HFFc6 (cell line): ENCODE results near the gene KLHL13. TPM values are rescaled to one million over a fixed set of nuclear protein-coding genes. Genes with fewer than 3 reads are reported as not detected.

Experiments used
- DNase-seq: peaks from one replicate; pipeline ENCODE4 v3.0.0-alpha.2; 2018
- H3K27ac Mint-ChIP-seq: 2 replicates; pipeline ENCODE4 v1.8.0; 2020; ENCODE audit warnings: mild to moderate bottlenecking, mixed read lengths
- H3K27me3 Mint-ChIP-seq: 2 replicates; pipeline ENCODE4 v1.8.0; 2021; ENCODE audit warnings: mild to moderate bottlenecking, moderate library complexity, mixed read lengths; ENCODE audit not compliant: insufficient read depth
- H3K36me3 Mint-ChIP-seq: 2 replicates; pipeline ENCODE4 v1.8.0; 2021; ENCODE audit warnings: low read depth, mixed read lengths
- H3K4me1 Mint-ChIP-seq: 2 replicates; pipeline ENCODE4 v1.8.0; 2020; ENCODE audit warnings: low read depth, mixed read lengths
- H3K4me3 Mint-ChIP-seq: 2 replicates; pipeline ENCODE4 v1.8.0; 2020; ENCODE audit warnings: mild to moderate bottlenecking, moderate library complexity, mixed read lengths
- H3K9me3 Mint-ChIP-seq: 2 replicates; pipeline ENCODE4 v1.8.0; 2020; ENCODE audit warnings: mild to moderate bottlenecking, mixed read lengths
- CTCF ChIP-seq: fragments of 200-600 bp; sonication (generic); IDR thresholded peaks from 2 replicates; pipeline ENCODE4 v1.5.0; 2021; ENCODE audit warnings: antibody characterized with exemption, mild to moderate bottlenecking
- total RNA-seq, 6 experiments: library from RNA; stranded (reverse); fragmentation: NEBNext Ultra II Directional; extraction: Animal tissue kit (Norgen Biotek cat#: 25700); gene quantifications; 2 replicates in 1 of 6; 3 replicates in 5 of 6; pipeline ENCODE4 v1.2.3, GENCODE V29; 2021

Gene KLHL13
- total RNA-seq, 6 experiments from 2014 or later, result 0.05 to 0.14 (median 0.07) TPM; not detected in 3

GRCh38 chrX:117910216-117910615 is 206.4 kb downstream of the KLHL13 start:
- Mint-ChIP-seq H3K4me3 (no peak overlapping the region), H3K4me1 (no peaks in the 10 kb centered on the region), H3K27me3 (no peaks in the 10 kb centered on the region), H3K9me3 (no peaks in the 10 kb centered on the region), H3K27ac (no peak overlapping the region), H3K36me3 (no peaks in the 10 kb centered on the region)
- DNase-seq, result no peak
- no peak for TF ChIP-seq CTCF

DNA sequence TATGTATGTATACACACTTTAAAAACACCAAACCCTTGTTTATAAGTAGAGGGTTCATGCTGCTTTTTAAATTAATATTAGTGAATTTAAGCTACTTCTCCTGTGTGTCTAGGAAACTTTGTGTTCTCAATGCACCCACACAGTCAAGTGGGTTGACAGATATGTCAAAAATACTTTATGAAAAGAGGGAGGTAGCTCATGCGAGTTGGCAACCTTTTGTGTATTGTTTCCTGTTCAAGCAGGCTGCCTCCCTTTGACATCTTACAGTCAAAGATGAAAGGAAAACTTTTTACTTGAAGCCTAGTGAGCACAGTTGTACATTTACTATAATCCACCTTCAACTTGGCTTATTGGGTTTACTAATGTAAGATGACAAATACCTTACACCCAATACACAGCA is 218.4 kb downstream of the KLHL13 start:
- no peak overlapping the region for H3K4me3 Mint-ChIP-seq
- no peaks in the 10 kb centered on the region for H3K4me1 Mint-ChIP-seq
- no peak for TF ChIP-seq CTCF
- no peaks in the 10 kb centered on the region for H3K36me3 Mint-ChIP-seq
- no peak overlapping the region for H3K27ac Mint-ChIP-seq
- DNase-seq, result no peak
- peaks cover 5% of the 10 kb centered on the region for H3K9me3 Mint-ChIP-seq
- H3K27me3 Mint-ChIP-seq, result no peaks in the 10 kb centered on the region; the same call in 1 of the 2 replicates

GRCh38 chrX:117895418-117895817 is 221.2 kb downstream of the KLHL13 start:
- Mint-ChIP-seq H3K27ac (no peak overlapping the region), H3K4me1 (no peaks in the 10 kb centered on the region)

DNA sequence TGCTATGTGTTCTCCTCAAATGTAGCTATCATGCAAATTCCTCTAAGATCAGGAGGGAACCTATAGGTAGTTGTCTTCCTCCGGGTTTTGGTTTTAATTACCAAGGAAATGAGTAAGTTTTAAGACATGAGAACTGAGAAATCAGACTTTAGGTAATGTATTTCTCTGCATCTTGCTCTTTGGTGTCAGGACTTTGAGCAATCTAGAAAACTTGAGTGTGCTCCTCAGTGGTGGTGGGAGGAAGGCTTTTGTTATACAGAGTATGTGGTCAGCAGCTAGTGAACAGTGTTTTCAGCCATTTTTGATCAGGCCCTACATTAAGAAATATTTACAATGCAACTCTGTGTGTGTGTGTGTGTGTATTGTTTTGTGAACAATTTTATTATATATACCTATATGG is 224.1 kb downstream of the KLHL13 start:
- DNase-seq, result no peak
- Mint-ChIP-seq H3K4me3 (no peak overlapping the region), H3K4me1 (no peaks in the 10 kb centered on the region), H3K27ac (no peak overlapping the region), H3K27me3 (no peaks in the 10 kb centered on the region; the same call in 1 of the 2 replicates), H3K36me3 (no peaks in the 10 kb centered on the region), H3K9me3 (peaks cover 11% of the 10 kb centered on the region)
- no peak for TF ChIP-seq CTCF

More at GRCh38 chrX:117895418-117895817, 221.2 kb downstream of the KLHL13 start:
- Mint-ChIP-seq H3K27me3 (no peaks in the 10 kb centered on the region; the same call in 1 of the 2 replicates), H3K4me3 (no peak overlapping the region), H3K9me3 (peaks cover 5% of the 10 kb centered on the region), H3K36me3 (no peaks in the 10 kb centered on the region)
- DNase-seq, result no peak
- TF ChIP-seq CTCF, result no peak

- Mint-ChIP-seq H3K4me1 (no peaks in the 10 kb centered on the region), H3K4me3 (no peak overlapping the region), H3K27me3 (no peaks in the 10 kb centered on the region; the same call in 1 of the 2 replicates), H3K27ac (no peak overlapping the region), H3K36me3 (no peaks in the 10 kb centered on the region), H3K9me3 (peaks cover 14% of the 10 kb centered on the region)
- DNase-seq, result no peak
- TF ChIP-seq CTCF, result no peak
Measured at GRCh38 chrX:117871796-117872195, 244.8 kb downstream of the KLHL13 start.

DNA sequence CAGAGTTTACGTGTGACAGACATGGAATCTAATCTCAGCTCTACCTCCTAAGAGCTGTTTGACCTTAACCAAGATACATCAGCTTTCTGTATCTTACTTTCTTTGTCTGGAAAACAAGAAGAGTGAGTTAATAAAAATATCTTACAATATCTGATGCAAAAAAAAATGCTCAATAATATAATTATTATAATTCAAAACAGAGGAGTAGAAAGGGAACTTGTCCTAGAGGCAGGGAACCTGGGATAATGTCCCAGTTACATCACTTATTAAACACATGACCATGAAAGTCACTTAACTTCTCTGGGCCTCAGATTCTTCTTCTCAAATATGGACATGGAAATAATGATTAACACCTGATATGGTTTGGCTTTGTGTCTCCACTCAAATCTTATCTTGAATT is 256.1 kb downstream of the KLHL13 start:
- TF ChIP-seq CTCF, result no peak
- DNase-seq, result no peak
- Mint-ChIP-seq H3K4me3 (no peak overlapping the region), H3K9me3 (0 out of 2 replicates have a peak, but pooled peaks cover 4% of the 10 kb centered on the region), H3K36me3 (no peaks in the 10 kb centered on the region), H3K27ac (no peak overlapping the region), H3K27me3 (no peaks in the 10 kb centered on the region), H3K4me1 (no peaks in the 10 kb centered on the region)
